ENCODE results near the gene UBP1.
"Not testable (repeated sequence)": the region's sequence is repeated elsewhere in the genome, so short reads cannot be mapped to it uniquely, and the experiment has no call there.

The UBP1 gene

GRCh38 chr3:33424606-33425452, 15.4 kb downstream of the UBP1 start:
- no peak for DNase-seq (ENCODE audit: low spot score)
- no peak for TF ChIP-seq CTCF (IDR thresholded peaks at IDR 0.05; ENCODE audit: extremely low read depth, missing control alignments)

GRCh38 chr3:33420966-33421365, 19.2 kb downstream of the UBP1 start:
- DNase-seq (ENCODE audit: low spot score), result no peak
- no peak for TF ChIP-seq CTCF (IDR thresholded peaks at IDR 0.05; ENCODE audit: extremely low read depth, missing control alignments)

- peak; percentile 8 for DNase-seq (ENCODE audit: low spot score)
- no peak for TF ChIP-seq CTCF (IDR thresholded peaks at IDR 0.05; ENCODE audit: extremely low read depth, missing control alignments)
These were observed 20.3 kb downstream of the UBP1 start for GRCh38 chr3:33419948-33420347.

GRCh38 chr3:33417066-33417673, 23.0 kb downstream of the UBP1 start:
- TF ChIP-seq CTCF (IDR thresholded peaks at IDR 0.05; ENCODE audit: extremely low read depth, missing control alignments), result no peak

GRCh38 chr3:33410816-33411215, 29.4 kb downstream of the UBP1 start:
- not testable (repeated sequence) for DNase-seq (ENCODE audit: low spot score)

More at GRCh38 chr3:33417066-33417673, 23.0 kb downstream of the UBP1 start:
- DNase-seq (ENCODE audit: low spot score), result no peak

GRCh38 chr3:33403756-33404155, 36.4 kb downstream of the UBP1 start:
- TF ChIP-seq CTCF (IDR thresholded peaks at IDR 0.05; ENCODE audit: extremely low read depth, missing control alignments), result no peak
- no peak for DNase-seq (ENCODE audit: low spot score)

- DNase-seq (ENCODE audit: low spot score), result no peak
- no peak for TF ChIP-seq CTCF (IDR thresholded peaks at IDR 0.05; ENCODE audit: extremely low read depth, missing control alignments)
These were observed 37.3 kb downstream of the UBP1 start for GRCh38 chr3:33402936-33403335.

Measured in GM20000 (cell line).